Vagina (tissue), 1 donor: ENCODE results near the gene TOR1AIP2. TPM values are rescaled to one million over a fixed set of nuclear protein-coding genes. Genes with fewer than 3 reads are reported as not detected.

ENCODE experiments used
- total RNA-seq: library from RNA; depleted of rRNA; stranded (reverse); fragments of >200 nt; gene quantifications from one replicate; pipeline ENCODE4 v1.2.3, GENCODE V29; 2016

TOR1AIP2 gene
- total RNA-seq, 1 donor from 2014 or later, result 53.8 TPM

Other genes with a start within 250 kb of the TOR1AIP2 start
- 2.5 TPM for gene FAM163A, start 134.5 kb downstream of the TOR1AIP2 start, total RNA-seq
- 45.9 TPM for gene TOR1AIP1, start 4.5 kb upstream of the TOR1AIP2 start, total RNA-seq
- 53.0 TPM for gene CEP350, start 77.0 kb upstream of the TOR1AIP2 start, total RNA-seq